Measurements from ENCODE around the gene NUP62. TPM values are rescaled to one million over a fixed set of nuclear protein-coding genes. Genes with fewer than 3 reads are reported as not detected.
"Not testable (repeated sequence)": the region's sequence is repeated elsewhere in the genome, so short reads cannot be mapped to it uniquely, and the experiment has no call there.

The NUP62 gene
- total RNA-seq, 3 donors from 2014 or later (not counting 1 experiment from before 2014, with no cell fraction given), result 34.2 to 57.4 (median 40.9) TPM

GRCh38 chr19:49972841-49973240 is 43.5 kb upstream of the NUP62 start:
- no peak overlapping the region for H3K4me3 ChIP-seq (ENCODE audit: low read length)
- Mint-ChIP-seq H3K4me1 (no peaks in the 10 kb centered on the region), H3K9me3 (no peaks in the 10 kb centered on the region), H3K4me3 (no peak overlapping the region), H3K27me3 (ENCODE audit: low read depth in 2 of 2) (peaks cover 0 to 5% of the 10 kb centered on the region in 2 donors), H3K36me3 (no peaks in the 10 kb centered on the region), H3K27ac (no peak overlapping the region)
- H3K27ac ChIP-seq (ENCODE audit: low read length), result no peak overlapping the region
- peaks cover 23% of the 10 kb centered on the region for H3K36me3 ChIP-seq (ENCODE audit: control insufficient read depth, insufficient read depth, low read length)
- 90% methylated on average over 6 of the region's 6 CpGs for WGBS (ENCODE audit: insufficient coverage)
- intact Hi-C loops (cut with micrococcal nuclease), result no loop called here
- peaks cover 7% of the 10 kb centered on the region for H3K4me1 ChIP-seq (ENCODE audit: control insufficient read depth, insufficient read depth, low read length)
- ATAC-seq (no peak), DNase-seq (no peak)
- no peak for TF ChIP-seq CTCF (IDR thresholded peaks at IDR 0.05)
- peaks cover 7% of the 10 kb centered on the region for H3K27me3 ChIP-seq (ENCODE audit: control insufficient read depth, insufficient read depth, low read length)
- H3K9me3 ChIP-seq (ENCODE audit: control insufficient read depth, insufficient read depth, low read length), result no peaks in the 10 kb centered on the region

- no peaks in the 10 kb centered on the region for H3K4me1 Mint-ChIP-seq
- ATAC-seq (no peak), DNase-seq (no peak)
- intact Hi-C loops (cut with micrococcal nuclease), result no loop called here
- TF ChIP-seq CTCF (IDR thresholded peaks at IDR 0.05), result no peak
- H3K4me3 ChIP-seq (ENCODE audit: low read length), result no peak overlapping the region
- H3K9me3 ChIP-seq (ENCODE audit: control insufficient read depth, insufficient read depth, low read length), result no peaks in the 10 kb centered on the region
- no peaks in the 10 kb centered on the region for H3K36me3 Mint-ChIP-seq
- peaks cover 7% of the 10 kb centered on the region for H3K4me1 ChIP-seq (ENCODE audit: control insufficient read depth, insufficient read depth, low read length)
- no peak overlapping the region for H3K4me3 Mint-ChIP-seq
- no peak overlapping the region for H3K27ac Mint-ChIP-seq
- peaks cover 7% of the 10 kb centered on the region for H3K27me3 ChIP-seq (ENCODE audit: control insufficient read depth, insufficient read depth, low read length)
- H3K27me3 Mint-ChIP-seq (ENCODE audit: low read depth in 2 of 2), result peaks cover 0 to 5% of the 10 kb centered on the region in 2 donors
- no peak overlapping the region for H3K27ac ChIP-seq (ENCODE audit: low read length)
- no peaks in the 10 kb centered on the region for H3K9me3 Mint-ChIP-seq
- WGBS (ENCODE audit: insufficient coverage), result 88% methylated on average over 6 of the region's 12 CpGs
- H3K36me3 ChIP-seq (ENCODE audit: control insufficient read depth, insufficient read depth, low read length), result peaks cover 18% of the 10 kb centered on the region
Observed at GRCh38 chr19:49971991-49972411, 42.7 kb upstream of the NUP62 start.

- H3K9me3 ChIP-seq (ENCODE audit: control insufficient read depth, insufficient read depth, low read length); DNase-seq; H3K9me3 Mint-ChIP-seq; H3K27ac Mint-ChIP-seq; intact Hi-C loops (cut with micrococcal nuclease); H3K4me3 Mint-ChIP-seq; H3K4me3 ChIP-seq (ENCODE audit: low read length); H3K36me3 ChIP-seq (ENCODE audit: control insufficient read depth, insufficient read depth, low read length); H3K27ac ChIP-seq (ENCODE audit: low read length); H3K27me3 ChIP-seq (ENCODE audit: control insufficient read depth, insufficient read depth, low read length); H3K4me1 Mint-ChIP-seq; H3K27me3 Mint-ChIP-seq (ENCODE audit: low read depth in 2 of 2); H3K36me3 Mint-ChIP-seq: not testable (repeated sequence)
- peaks cover 29% of the 10 kb centered on the region for H3K4me1 ChIP-seq (ENCODE audit: control insufficient read depth, insufficient read depth, low read length)
- ATAC-seq, result peak in 2 of 3 donors; percentile 14 to 18
- WGBS (ENCODE audit: insufficient coverage), result no CpG with 5 or more reads among the region's 9 CpGs
Observed at GRCh38 chr19:49969355-49969754, 40.1 kb upstream of the NUP62 start.

GRCh38 chr19:49968279-49968922 is 39.1 kb upstream of the NUP62 start:
- Mint-ChIP-seq H3K36me3 (no peaks in the 10 kb centered on the region), H3K4me3 (no peak overlapping the region), H3K9me3 (no peaks in the 10 kb centered on the region), H3K27ac (no peak overlapping the region), H3K27me3 (ENCODE audit: low read depth in 2 of 2) (peaks cover 0 to 5% of the 10 kb centered on the region in 2 donors), H3K4me1 (peaks cover 6 to 7% of the 10 kb centered on the region in 2 donors)
- Histone ChIP-seq H3K4me1 (ENCODE audit: control insufficient read depth, insufficient read depth, low read length) (peaks cover 29% of the 10 kb centered on the region), H3K27me3 (ENCODE audit: control insufficient read depth, insufficient read depth, low read length) (peaks cover 7% of the 10 kb centered on the region), H3K4me3 (ENCODE audit: low read length) (no peak overlapping the region), H3K9me3 (ENCODE audit: control insufficient read depth, insufficient read depth, low read length) (peaks cover 5% of the 10 kb centered on the region), H3K27ac (ENCODE audit: low read length) (no peak overlapping the region), H3K36me3 (ENCODE audit: control insufficient read depth, insufficient read depth, low read length) (no peaks in the 10 kb centered on the region)
- ATAC-seq, result no peak
- WGBS (ENCODE audit: insufficient coverage), result 83% methylated on average over 4 of the region's 5 CpGs
- no peak for DNase-seq
- intact Hi-C loops (cut with micrococcal nuclease), result no loop called here
- no peak for TF ChIP-seq CTCF (IDR thresholded peaks at IDR 0.05)

- H3K36me3 Mint-ChIP-seq; H3K27ac Mint-ChIP-seq; H3K4me3 Mint-ChIP-seq; H3K27me3 Mint-ChIP-seq (ENCODE audit: low read depth in 2 of 2); intact Hi-C loops (cut with micrococcal nuclease); DNase-seq; H3K9me3 Mint-ChIP-seq; H3K4me1 Mint-ChIP-seq; H3K4me3 ChIP-seq (ENCODE audit: low read length); H3K9me3 ChIP-seq (ENCODE audit: control insufficient read depth, insufficient read depth, low read length); H3K27me3 ChIP-seq (ENCODE audit: control insufficient read depth, insufficient read depth, low read length); H3K36me3 ChIP-seq (ENCODE audit: control insufficient read depth, insufficient read depth, low read length); H3K27ac ChIP-seq (ENCODE audit: low read length); ATAC-seq: not testable (repeated sequence)
- H3K4me1 ChIP-seq (ENCODE audit: control insufficient read depth, insufficient read depth, low read length), result peaks cover 16% of the 10 kb centered on the region
- WGBS (ENCODE audit: insufficient coverage), result 26% methylated on average over 3 of the region's 10 CpGs
Observed at GRCh38 chr19:49960980-49961379, 31.7 kb upstream of the NUP62 start, which contains the start of gene SIGLEC11. SIGLEC11 (minus strand) TSS chr19:49961172; CDS start chr19:49961081, 91 bp downstream.

- H3K9me3 ChIP-seq (ENCODE audit: control insufficient read depth, insufficient read depth, low read length); H3K9me3 Mint-ChIP-seq; H3K27me3 ChIP-seq (ENCODE audit: control insufficient read depth, insufficient read depth, low read length); ATAC-seq; H3K36me3 ChIP-seq (ENCODE audit: control insufficient read depth, insufficient read depth, low read length); H3K27ac ChIP-seq (ENCODE audit: low read length); H3K27me3 Mint-ChIP-seq (ENCODE audit: low read depth in 2 of 2); H3K27ac Mint-ChIP-seq; H3K4me3 ChIP-seq (ENCODE audit: low read length); H3K4me1 Mint-ChIP-seq; H3K4me1 ChIP-seq (ENCODE audit: control insufficient read depth, insufficient read depth, low read length); DNase-seq; H3K36me3 Mint-ChIP-seq; H3K4me3 Mint-ChIP-seq; intact Hi-C loops (cut with micrococcal nuclease): not testable (repeated sequence)
- whole genome bisulfite sequencing (ENCODE audit: insufficient coverage), result no CpG with 5 or more reads among the region's 12 CpGs
Observed at GRCh38 chr19:49959892-49960291, 30.6 kb upstream of the NUP62 start.

All from natural killer cell (primary cell).